Neural cell (in vitro differentiated cells): ENCODE data around the gene INPP5D. TPM values are rescaled to one million over a fixed set of nuclear protein-coding genes. Genes with fewer than 3 reads are reported as not detected.

Experiments used
- H2AFZ ChIP-seq: fragments of 200-600, 300-800 bp; sonication (generic), shearing (Covaris generic); 2 replicates; pipeline ENCODE4 v1.6.0; 2014; ENCODE audit warnings: low read depth, mild to moderate bottlenecking, antibody characterized with exemption, low read length, moderate library complexity
- H3F3A ChIP-seq: fragments of 200-600 bp; shearing (Covaris generic); 2 replicates; pipeline ENCODE4 v1.6.1; 2016; ENCODE audit warnings: mild to moderate bottlenecking, moderate library complexity, mixed read lengths, antibody characterized with exemption, low read length; ENCODE audit not compliant: insufficient read depth, poor library complexity, severe bottlenecking
- H3K27ac ChIP-seq: fragments of 200-600, 300-800 bp; sonication (generic), shearing (Covaris generic); 2 replicates; pipeline ENCODE4 v1.5.1; 2014; ENCODE audit warnings: mild to moderate bottlenecking, low read length, moderate library complexity
- H3K27me3 ChIP-seq: fragments of 300-800, 200-600 bp; sonication (generic), shearing (Covaris generic); 2 replicates; pipeline ENCODE4 v1.6.0; 2014; ENCODE audit warnings: mild to moderate bottlenecking, low read depth, low read length, moderate library complexity; ENCODE audit not compliant: insufficient read depth
- H3K36me3 ChIP-seq: fragments of 300-800, 200-600 bp; sonication (generic), shearing (Covaris generic); 2 replicates; pipeline ENCODE4 v1.5.1; 2014; ENCODE audit warnings: mild to moderate bottlenecking, antibody characterized with exemption, low read length, moderate library complexity; ENCODE audit not compliant: insufficient read depth
- H3K4me2 ChIP-seq: fragments of 300-800, 200-600 bp; sonication (generic), shearing (Covaris generic); 2 replicates; pipeline ENCODE4 v1.6.0; 2014; ENCODE audit warnings: mild to moderate bottlenecking, low read length
- H3K4me3 ChIP-seq: fragments of 300-800, 200-600 bp; sonication (generic), shearing (Covaris generic); 2 replicates; pipeline ENCODE4 v1.5.1; 2014; ENCODE audit warnings: mild to moderate bottlenecking, low read length, moderate library complexity
- H3K79me2 ChIP-seq: fragments of 200-600 bp; shearing (Covaris generic); replicated peaks from 2 replicates; pipeline ENCODE4 v1.6.0; 2014; ENCODE audit warnings: mild to moderate bottlenecking, low read length, moderate library complexity; ENCODE audit not compliant: insufficient read depth
- H3K9ac ChIP-seq: fragments of 300-800, 200-600 bp; sonication (generic), shearing (Covaris generic); 2 replicates; pipeline ENCODE4 v1.6.1; 2016; ENCODE audit warnings: mild to moderate bottlenecking, low read length, mixed read lengths
- H3K9me2 ChIP-seq: fragments of 200-600 bp; shearing (Covaris generic); 2 replicates; pipeline ENCODE4 v1.6.1; 2016; ENCODE audit warnings: mild to moderate bottlenecking, low read length, mixed read lengths; ENCODE audit not compliant: insufficient read depth
- H3K9me3 ChIP-seq: fragments of 200-600, 300-800 bp; sonication (generic), shearing (Covaris generic); 2 replicates; pipeline ENCODE4 v1.6.1; 2016; ENCODE audit warnings: mild to moderate bottlenecking, mixed run types, low read length, moderate library complexity, mixed read lengths
- H4K20me1 ChIP-seq: fragments of 200-600 bp; shearing (Covaris generic); 2 replicates; pipeline ENCODE4 v1.6.1; 2016; ENCODE audit warnings: mild to moderate bottlenecking, mixed run types; ENCODE audit not compliant: insufficient read depth
- EP300 ChIP-seq: fragments of 450-650 bp; conservative IDR thresholded peaks from 2 replicates; pipeline ENCODE4 v1.6.1; 2014; ENCODE audit warnings: antibody characterized with exemption, mild to moderate bottlenecking, moderate library complexity; ENCODE audit not compliant: poor library complexity, severe bottlenecking
- EZH2 ChIP-seq: fragments of 200-600, 300-800 bp; shearing (Covaris generic), sonication (generic); IDR thresholded peaks from 2 replicates; pipeline ENCODE4 v1.6.1; 2014; ENCODE audit warnings: antibody characterized with exemption, low read length, borderline replicate concordance, mild to moderate bottlenecking; ENCODE audit not compliant: insufficient read depth, poor library complexity, severe bottlenecking
- MXI1 ChIP-seq: fragments of 450-650 bp; conservative IDR thresholded peaks from 2 replicates; pipeline ENCODE4 v1.6.1; 2014; ENCODE audit warnings: antibody characterized with exemption, mild to moderate bottlenecking; ENCODE audit not compliant: poor library complexity, severe bottlenecking
- POLR2AphosphoS5 ChIP-seq: IDR thresholded peaks from 2 replicates; pipeline ENCODE4 v1.6.1; 2012
- RAD21 ChIP-seq: fragments of 450-650 bp; conservative IDR thresholded peaks from 2 replicates; pipeline ENCODE4 v1.6.1; 2014; ENCODE audit warnings: antibody characterized with exemption, mild to moderate bottlenecking, moderate library complexity
- SMC3 ChIP-seq: fragments of 450-650 bp; conservative IDR thresholded peaks from 2 replicates; pipeline ENCODE4 v1.6.1; 2014; ENCODE audit warnings: antibody characterized with exemption, mild to moderate bottlenecking, moderate library complexity; ENCODE audit not compliant: poor library complexity
- TAF1 ChIP-seq: IDR thresholded peaks from 2 replicates; pipeline ENCODE4 v1.6.1; 2012; ENCODE audit warnings: low read depth
- polyA plus RNA-seq: library from polyadenylated mRNA; depleted of rRNA; stranded (reverse); fragments of >200 nt; gene quantifications from 2 replicates; pipeline ENCODE4 v1.2.3, GENCODE V29; 2014
- TF ChIP-seq, protein P1 (sequence below): fragments of 450-650 bp; IDR thresholded peaks from 2 replicates; pipeline ENCODE4 v1.5.1; 2014; ENCODE audit warnings: antibody characterized with exemption, mild to moderate bottlenecking, moderate library complexity; ENCODE audit not compliant: poor library complexity, severe bottlenecking
- TF ChIP-seq, protein P2 (sequence below): IDR thresholded peaks from 2 replicates; pipeline ENCODE4 v1.6.1; 2012; ENCODE audit warnings: borderline replicate concordance

Gene INPP5D
- polyA plus RNA-seq, 1 donor from 2014 or later, result not detected

DNA sequence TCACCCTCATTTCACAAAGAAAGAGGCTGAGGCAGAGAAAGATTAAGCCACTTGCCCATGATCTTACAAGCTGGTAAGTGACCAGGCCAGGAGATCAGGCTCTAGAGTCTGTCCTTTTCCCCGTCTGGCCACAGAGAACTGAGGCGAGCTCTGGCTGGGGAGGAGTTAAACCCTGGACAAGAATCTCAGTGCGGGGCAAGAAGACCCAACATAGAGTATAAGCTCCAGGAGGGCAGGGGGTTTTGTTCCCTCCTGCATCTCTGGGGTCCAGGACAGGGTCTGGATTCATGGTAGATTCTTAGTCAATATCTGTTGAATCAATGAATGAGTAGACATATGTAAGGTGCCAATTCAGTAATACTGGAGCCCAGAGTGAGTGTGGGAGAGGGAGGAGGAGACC lies 12.9 kb upstream of the INPP5D start:
- Histone ChIP-seq H3K27ac (no peak overlapping the region), H3K9ac (no peak overlapping the region)
- TF ChIP-seq RAD21 (no peak), SMC3 (no peak), POLR2AphosphoS5 (no peak), EZH2 (no peak), TAF1 (no peak), MXI1 (no peak), EP300 (no peak)
- TF ChIP-seq, protein P1, sequence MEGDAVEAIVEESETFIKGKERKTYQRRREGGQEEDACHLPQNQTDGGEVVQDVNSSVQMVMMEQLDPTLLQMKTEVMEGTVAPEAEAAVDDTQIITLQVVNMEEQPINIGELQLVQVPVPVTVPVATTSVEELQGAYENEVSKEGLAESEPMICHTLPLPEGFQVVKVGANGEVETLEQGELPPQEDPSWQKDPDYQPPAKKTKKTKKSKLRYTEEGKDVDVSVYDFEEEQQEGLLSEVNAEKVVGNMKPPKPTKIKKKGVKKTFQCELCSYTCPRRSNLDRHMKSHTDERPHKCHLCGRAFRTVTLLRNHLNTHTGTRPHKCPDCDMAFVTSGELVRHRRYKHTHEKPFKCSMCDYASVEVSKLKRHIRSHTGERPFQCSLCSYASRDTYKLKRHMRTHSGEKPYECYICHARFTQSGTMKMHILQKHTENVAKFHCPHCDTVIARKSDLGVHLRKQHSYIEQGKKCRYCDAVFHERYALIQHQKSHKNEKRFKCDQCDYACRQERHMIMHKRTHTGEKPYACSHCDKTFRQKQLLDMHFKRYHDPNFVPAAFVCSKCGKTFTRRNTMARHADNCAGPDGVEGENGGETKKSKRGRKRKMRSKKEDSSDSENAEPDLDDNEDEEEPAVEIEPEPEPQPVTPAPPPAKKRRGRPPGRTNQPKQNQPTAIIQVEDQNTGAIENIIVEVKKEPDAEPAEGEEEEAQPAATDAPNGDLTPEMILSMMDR, result no peak
- TF ChIP-seq, protein P2, sequence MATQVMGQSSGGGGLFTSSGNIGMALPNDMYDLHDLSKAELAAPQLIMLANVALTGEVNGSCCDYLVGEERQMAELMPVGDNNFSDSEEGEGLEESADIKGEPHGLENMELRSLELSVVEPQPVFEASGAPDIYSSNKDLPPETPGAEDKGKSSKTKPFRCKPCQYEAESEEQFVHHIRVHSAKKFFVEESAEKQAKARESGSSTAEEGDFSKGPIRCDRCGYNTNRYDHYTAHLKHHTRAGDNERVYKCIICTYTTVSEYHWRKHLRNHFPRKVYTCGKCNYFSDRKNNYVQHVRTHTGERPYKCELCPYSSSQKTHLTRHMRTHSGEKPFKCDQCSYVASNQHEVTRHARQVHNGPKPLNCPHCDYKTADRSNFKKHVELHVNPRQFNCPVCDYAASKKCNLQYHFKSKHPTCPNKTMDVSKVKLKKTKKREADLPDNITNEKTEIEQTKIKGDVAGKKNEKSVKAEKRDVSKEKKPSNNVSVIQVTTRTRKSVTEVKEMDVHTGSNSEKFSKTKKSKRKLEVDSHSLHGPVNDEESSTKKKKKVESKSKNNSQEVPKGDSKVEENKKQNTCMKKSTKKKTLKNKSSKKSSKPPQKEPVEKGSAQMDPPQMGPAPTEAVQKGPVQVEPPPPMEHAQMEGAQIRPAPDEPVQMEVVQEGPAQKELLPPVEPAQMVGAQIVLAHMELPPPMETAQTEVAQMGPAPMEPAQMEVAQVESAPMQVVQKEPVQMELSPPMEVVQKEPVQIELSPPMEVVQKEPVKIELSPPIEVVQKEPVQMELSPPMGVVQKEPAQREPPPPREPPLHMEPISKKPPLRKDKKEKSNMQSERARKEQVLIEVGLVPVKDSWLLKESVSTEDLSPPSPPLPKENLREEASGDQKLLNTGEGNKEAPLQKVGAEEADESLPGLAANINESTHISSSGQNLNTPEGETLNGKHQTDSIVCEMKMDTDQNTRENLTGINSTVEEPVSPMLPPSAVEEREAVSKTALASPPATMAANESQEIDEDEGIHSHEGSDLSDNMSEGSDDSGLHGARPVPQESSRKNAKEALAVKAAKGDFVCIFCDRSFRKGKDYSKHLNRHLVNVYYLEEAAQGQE, result no peak

DNA sequence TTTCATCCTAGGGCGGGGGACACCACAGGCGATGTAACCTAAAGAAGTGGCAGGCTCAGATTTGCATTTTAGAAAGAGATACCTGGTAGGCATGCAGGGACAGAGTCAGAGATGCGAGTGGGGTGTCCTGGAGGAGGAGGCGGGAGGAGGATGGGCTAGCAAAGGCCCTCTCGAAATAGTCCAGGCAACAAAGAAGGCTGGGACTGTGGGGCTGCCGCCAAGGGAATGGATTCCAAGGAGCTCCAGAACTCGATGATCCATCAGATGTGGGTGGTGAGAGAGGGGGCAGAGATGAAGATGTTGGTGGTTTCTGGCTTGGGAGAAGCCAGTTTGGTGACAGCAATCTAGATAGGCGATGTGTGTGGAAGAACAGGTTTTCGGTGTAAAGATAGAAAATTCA lies 12.5 kb upstream of the INPP5D start:
- Histone ChIP-seq H3F3A (no peaks in the 10 kb centered on the region), H3K27ac (no peak overlapping the region), H3K9me2 (no peaks in the 10 kb centered on the region), H2AFZ (no peak overlapping the region), H4K20me1 (no peaks in the 10 kb centered on the region), H3K4me2 (no peak overlapping the region), H3K27me3 (no peaks in the 10 kb centered on the region), H3K79me2 (no peaks in the 10 kb centered on the region), H3K9me3 (no peaks in the 10 kb centered on the region), H3K36me3 (no peaks in the 10 kb centered on the region), H3K4me3 (no peak overlapping the region), H3K9ac (no peak overlapping the region)
- TF ChIP-seq, protein P1, result no peak
- TF ChIP-seq EZH2 (no peak), MXI1 (no peak), EP300 (no peak), POLR2AphosphoS5 (no peak)
- TF ChIP-seq, protein P2, result no peak

More for the DNA sequence above, 12.9 kb upstream of the INPP5D start:
- Histone ChIP-seq H3K27me3 (no peaks in the 10 kb centered on the region), H3K9me3 (no peaks in the 10 kb centered on the region), H3K4me2 (no peak overlapping the region), H3K4me3 (no peak overlapping the region), H2AFZ (no peak overlapping the region), H3K9me2 (no peaks in the 10 kb centered on the region), H3K36me3 (no peaks in the 10 kb centered on the region), H3F3A (no peaks in the 10 kb centered on the region), H3K79me2 (no peaks in the 10 kb centered on the region), H4K20me1 (no peaks in the 10 kb centered on the region)
